H54 (cell line): Measurements from ENCODE around the gene ACOXL.
"Not testable (repeated sequence)": the region's sequence is repeated elsewhere in the genome, so short reads cannot be mapped to it uniquely, and the experiment has no call there.

Source experiments
- DNase-seq: peaks from one replicate; pipeline ENCODE4 v3.0.0; 2011; ENCODE audit warnings: low spot score, mixed read lengths; ENCODE audit not compliant: insufficient read length
- FAIRE-seq: peaks from 3 replicates; lab custom pipeline; 2011; peaks lifted over from hg19 to GRCh38; lab: Jason Lieb, UNC
- POLR2A ChIP-seq: IDR thresholded peaks from 2 replicates; pipeline ENCODE4 v1.6.1; 2011; ENCODE audit warnings: low read depth, mild to moderate bottlenecking, low read length

The ACOXL gene

GRCh38 chr2:110943070-110943634, 210.8 kb downstream of the ACOXL start:
- TF ChIP-seq POLR2A = no peak
- FAIRE-seq (no peak), DNase-seq (no peak)

DNA sequence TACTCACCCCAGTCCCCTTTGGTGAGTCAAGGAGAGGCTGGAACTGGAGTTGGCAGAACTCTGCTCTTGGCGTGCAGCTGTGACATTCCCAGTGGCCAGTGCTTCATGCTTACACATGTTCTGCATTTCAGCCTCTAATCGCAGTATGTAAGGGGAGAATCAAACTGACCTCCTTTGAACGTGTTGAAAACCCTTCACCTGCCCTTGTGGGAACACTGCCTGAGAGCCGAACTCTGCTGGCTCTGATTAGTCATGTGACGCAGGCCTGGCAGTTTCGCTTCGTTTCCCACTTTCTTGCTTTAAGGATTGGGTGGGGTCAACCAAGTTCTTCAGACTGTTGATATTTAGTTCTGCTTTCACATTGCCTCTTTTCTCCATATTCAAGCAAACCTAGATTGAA, 214.5 kb downstream of the ACOXL start:
- FAIRE-seq = no peak
- DNase-seq = no peak
- no peak for TF ChIP-seq POLR2A

GRCh38 chr2:110948027-110948674, 215.8 kb downstream of the ACOXL start:
- DNase-seq (no peak), FAIRE-seq (no peak)
- no peak for TF ChIP-seq POLR2A

DNA sequence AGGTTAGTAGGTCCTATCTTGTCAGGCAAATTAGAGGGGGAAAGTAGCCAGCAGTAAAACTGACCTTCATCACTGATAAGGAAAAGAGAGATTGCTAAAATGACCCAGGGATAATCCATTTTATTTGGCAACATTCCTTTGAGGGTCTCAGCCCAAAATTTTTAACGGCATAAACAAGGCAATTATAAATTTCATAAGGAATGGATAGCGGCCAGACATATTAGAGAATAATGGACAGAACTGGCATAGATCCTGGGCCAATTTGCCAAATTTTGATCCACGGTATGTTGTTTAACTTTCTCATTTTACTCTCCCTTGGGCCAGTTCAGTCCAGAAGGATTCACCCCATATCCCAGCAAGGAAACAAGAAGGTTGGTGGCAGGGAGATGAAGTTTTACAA, 217.9 kb downstream of the ACOXL start:
- DNase-seq = no peak
- TF ChIP-seq POLR2A = no peak
- FAIRE-seq = no peak

- DNase-seq (no peak), FAIRE-seq (no peak)
- TF ChIP-seq POLR2A = no peak
These were observed 222.7 kb downstream of the ACOXL start for GRCh38 chr2:110955045-110955444.

DNA sequence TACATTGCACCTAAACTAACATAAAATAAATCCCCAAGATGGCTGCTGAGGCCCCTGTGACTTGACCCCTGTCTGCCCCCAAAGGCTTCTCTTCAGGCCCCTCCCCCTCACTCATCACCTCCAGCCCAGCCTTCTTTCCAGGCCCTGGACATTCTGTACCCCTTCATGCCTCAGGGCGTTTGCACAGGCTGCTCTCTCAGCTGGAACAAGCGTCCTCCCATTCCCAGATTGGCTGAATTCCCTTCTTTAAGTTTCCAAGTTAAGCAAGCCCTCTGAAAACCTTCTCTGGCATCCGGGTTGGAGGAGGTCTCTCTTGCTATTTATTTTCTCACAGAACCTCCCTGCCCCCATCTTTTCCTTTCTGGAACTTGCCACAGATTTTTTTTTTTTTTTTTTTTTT, 223.2 kb downstream of the ACOXL start:
- no peak for FAIRE-seq
- TF ChIP-seq POLR2A = no peak
- no peak for DNase-seq

DNA sequence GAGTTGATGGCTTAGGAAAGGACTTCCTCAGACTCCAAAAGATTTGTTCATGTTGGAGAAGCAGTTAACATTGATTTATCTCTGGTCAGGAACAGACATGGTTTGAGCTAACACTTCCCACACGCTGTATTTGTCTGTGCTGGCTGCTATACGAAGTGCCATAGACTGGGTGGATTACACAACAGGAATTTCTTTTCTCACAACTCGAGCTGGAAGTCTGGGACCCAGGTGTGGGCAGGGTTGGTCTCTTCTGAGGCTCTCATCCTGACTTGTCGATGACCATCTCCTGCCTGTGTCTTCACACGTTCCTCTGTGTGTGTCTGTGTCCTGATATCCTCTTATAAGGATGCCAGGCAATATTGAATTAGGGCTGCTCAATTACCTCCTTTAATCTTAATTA, 224.9 kb downstream of the ACOXL start:
- DNase-seq (no peak), FAIRE-seq (no peak)
- TF ChIP-seq POLR2A = no peak

GRCh38 chr2:110958346-110959119, 226.2 kb downstream of the ACOXL start:
- no peak for TF ChIP-seq POLR2A
- no peak for FAIRE-seq

DNA sequence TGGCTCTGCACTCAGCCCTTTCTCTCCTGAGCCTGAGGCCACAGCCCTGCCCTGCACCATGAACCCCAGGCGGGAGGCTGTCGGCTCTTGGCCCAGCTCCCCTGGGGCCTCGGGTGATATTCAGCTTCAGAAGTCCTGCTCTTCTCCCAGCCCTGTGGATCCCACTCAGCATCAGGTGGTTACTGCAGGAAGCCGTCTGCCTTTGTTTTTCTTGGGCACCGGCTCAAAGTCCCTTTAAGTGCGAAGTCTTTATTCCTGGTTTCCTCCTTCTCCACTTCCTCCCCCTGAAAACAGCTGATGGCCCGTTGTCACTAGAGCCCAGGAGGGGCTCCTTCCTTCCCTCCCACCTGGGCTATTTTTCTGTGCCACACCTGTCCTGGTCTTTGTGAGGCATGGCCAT, 226.8 kb downstream of the ACOXL start:
- no peak for TF ChIP-seq POLR2A
- FAIRE-seq (no peak), DNase-seq (no peak)

More at GRCh38 chr2:110958346-110959119, 226.2 kb downstream of the ACOXL start:
- no peak for DNase-seq

DNA sequence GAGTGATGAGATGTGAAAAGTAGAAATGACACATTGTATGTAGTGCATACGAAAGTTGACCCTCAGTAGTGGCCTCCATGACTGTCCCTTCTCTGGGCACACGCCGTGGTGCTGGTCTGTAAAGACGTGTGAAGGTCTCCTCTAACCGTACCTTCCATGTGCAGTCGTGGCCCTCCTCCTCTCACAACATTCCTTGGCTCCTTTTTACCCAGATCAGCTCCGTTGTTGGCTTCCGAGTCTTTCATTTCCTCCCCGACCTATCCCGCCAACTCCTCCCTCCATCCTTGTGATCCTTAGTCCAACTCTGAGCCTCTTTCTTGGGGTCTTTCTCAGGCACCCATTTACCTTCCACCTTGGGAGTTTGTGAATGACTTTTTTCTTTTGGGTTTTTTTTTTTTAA, 227.9 kb downstream of the ACOXL start:
- FAIRE-seq (no peak), DNase-seq (no peak)
- no peak for TF ChIP-seq POLR2A

DNA sequence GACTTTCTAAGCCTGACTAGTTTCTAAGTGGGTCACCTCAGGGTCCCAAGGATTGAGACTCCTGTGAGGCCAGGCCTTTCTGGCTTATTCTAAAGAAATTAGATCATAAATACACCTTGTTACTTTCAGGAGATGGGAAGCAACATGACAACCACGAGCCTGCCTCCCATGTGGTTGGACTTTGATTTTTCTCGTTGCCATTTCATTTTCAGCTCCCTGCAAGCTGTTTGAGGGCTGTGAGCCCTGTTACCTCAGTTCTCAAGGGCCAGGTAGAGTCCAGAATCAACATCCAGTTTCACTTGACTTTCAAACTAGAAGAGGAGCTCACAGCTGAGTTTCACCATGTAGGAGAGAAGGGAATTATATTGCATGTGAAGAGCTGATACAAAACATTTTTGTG, 228.6 kb downstream of the ACOXL start:
- DNase-seq (no peak), FAIRE-seq (no peak)
- TF ChIP-seq POLR2A = no peak

DNA sequence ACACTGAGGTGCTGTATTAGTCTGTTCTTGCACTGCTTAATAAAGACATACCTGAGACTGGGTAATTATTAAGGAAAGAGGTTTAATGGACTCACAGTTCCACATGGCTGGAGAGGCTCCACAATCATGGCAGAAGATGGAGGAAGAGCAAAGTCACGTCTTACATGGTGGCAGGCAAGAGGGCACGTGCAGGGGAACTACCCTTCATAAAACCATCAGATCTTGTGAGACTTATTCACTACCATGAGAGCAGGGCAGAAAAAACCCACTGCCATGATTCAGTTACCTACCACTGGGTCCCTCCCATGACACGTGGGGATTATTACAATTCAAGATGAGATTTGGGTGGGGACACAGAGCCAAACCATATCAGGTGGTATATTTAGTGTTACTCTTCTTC, 229.3 kb downstream of the ACOXL start:
- FAIRE-seq, DNase-seq: not testable (repeated sequence)

DNA sequence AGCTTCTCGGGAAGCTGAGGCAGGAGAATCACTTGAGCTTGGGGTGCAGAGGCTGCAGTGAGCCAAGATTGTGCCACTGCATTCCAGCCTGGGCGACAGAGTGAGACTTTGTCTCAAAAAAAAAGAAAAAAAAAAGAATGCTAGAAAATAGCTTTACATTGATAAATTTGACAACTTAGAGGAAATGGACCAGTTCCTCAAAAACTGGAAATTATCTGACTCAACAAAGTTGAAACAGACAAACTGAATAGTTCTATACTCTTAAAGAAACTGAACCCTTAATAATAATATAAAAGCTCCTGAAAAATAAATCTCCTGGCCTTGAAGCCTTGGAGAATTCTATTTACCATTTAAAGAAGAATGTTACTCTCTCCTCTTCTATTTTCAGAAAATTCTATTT, 237.3 kb downstream of the ACOXL start:
- FAIRE-seq (no peak), DNase-seq (no peak)
- no peak for TF ChIP-seq POLR2A

- FAIRE-seq = no peak
- TF ChIP-seq POLR2A = no peak
- DNase-seq = no peak
These were observed 237.8 kb downstream of the ACOXL start for GRCh38 chr2:110970201-110970600.
